Aortic smooth muscle cell (primary cell): ENCODE measurements around the gene HUNK. TPM values are rescaled to one million over a fixed set of nuclear protein-coding genes. Genes with fewer than 3 reads are reported as not detected.

Experiments
- total RNA-seq: library from RNA; depleted of rRNA; stranded (reverse); fragments of >200 nt; gene quantifications from 2 replicates; pipeline ENCODE4 v1.2.3, GENCODE V29; 2014

The HUNK gene
- total RNA-seq = under 0.01 TPM in 2 replicates

DNA sequence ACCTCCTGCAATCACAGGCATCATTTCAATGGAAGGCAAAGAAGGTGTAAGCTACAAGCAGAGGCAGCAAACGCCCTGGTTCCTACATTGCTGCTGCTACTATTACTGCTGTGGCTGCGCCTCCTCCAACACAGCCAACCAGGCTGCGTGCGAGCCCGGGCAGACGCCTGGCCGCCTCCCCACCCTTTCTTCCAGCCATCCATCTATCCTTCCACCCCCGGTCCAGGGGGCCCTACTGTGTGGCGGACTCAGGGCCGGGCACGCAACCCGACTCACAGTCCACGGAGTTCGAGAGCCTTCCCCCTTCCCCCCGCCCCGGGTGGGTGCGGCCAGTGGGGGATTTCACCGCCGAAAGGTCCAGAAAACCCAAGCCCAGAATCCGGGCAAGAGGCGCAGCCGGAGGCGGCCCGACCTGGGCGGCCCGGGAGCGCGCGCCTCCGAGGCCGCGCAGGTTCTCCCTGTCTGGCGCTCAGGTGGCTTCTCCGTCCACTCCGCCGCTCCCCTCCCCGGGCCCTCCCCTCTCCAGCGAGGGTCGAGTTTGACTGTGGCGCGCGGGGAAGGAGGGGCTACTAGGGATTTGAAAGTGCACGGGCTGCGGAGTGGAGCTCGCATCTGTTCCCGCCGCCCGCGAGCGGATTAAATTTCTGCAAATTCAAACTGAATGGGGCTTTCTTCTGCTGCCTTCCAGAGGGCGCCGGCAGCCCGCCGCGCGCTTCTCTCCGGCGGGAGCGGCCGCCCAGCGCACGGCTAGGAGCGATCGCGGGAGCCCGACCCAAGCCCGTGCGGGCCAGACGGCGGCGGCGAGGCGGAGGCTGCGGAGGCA is at the start of gene HUNK:
TSS of gene HUNK (plus strand) at position 569 of the 823 bp plus-strand sequence. CDS start 655 bp downstream, outside the sequence.

Other genes starting within 250 kb of the HUNK start
- gene SOD1, start 213.3 kb upstream of the HUNK start, total RNA-seq = 371 and 400 TPM in 2 replicates
- 4.8 and 7.5 TPM in 2 replicates for gene SCAF4, start 140.9 kb upstream of the HUNK start, total RNA-seq